Adrenal gland (tissue), 5 donors: ENCODE data around the gene NRP2.

ENCODE experiments used
- POLR2A ChIP-seq, 2 donors: fragments of 450-650 bp; IDR thresholded peaks; one replicate each; pipeline ENCODE4 v1.6.1; 2017; ENCODE audit warnings: antibody characterized with exemption in 2 of 2, mild to moderate bottlenecking in 2 of 2, moderate library complexity in 1 of 2
- TF ChIP-seq, protein P1 (sequence below), 6 experiments: fragments of 450-650 bp in 4 of 6; fragments of 200-600 bp in 2 of 6; sonication (generic) in 1 of 6; IDR thresholded peaks; 1 replicate in 5 of 6; 2 replicates in 1 of 6; pipeline versions ENCODE4 v1.5.1 to v1.8.0; 2016 to 2021; ENCODE audit warnings: antibody characterized with exemption in 6 of 6, mild to moderate bottlenecking in 2 of 6, moderate library complexity in 1 of 6
- donor health status: DM: no; HTN: no; CAD: no.

GRCh38 chr2:205834796-205835195 is 152.5 kb downstream of the NRP2 start:
- TF ChIP-seq, protein P1, sequence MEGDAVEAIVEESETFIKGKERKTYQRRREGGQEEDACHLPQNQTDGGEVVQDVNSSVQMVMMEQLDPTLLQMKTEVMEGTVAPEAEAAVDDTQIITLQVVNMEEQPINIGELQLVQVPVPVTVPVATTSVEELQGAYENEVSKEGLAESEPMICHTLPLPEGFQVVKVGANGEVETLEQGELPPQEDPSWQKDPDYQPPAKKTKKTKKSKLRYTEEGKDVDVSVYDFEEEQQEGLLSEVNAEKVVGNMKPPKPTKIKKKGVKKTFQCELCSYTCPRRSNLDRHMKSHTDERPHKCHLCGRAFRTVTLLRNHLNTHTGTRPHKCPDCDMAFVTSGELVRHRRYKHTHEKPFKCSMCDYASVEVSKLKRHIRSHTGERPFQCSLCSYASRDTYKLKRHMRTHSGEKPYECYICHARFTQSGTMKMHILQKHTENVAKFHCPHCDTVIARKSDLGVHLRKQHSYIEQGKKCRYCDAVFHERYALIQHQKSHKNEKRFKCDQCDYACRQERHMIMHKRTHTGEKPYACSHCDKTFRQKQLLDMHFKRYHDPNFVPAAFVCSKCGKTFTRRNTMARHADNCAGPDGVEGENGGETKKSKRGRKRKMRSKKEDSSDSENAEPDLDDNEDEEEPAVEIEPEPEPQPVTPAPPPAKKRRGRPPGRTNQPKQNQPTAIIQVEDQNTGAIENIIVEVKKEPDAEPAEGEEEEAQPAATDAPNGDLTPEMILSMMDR (IDR thresholded peaks at IDR 0.05), result no peak
- no peak for TF ChIP-seq POLR2A (IDR thresholded peaks at IDR 0.05)
